Anterior cingulate cortex (tissue), 58 donors: ENCODE measurements around the gene VPS52.
A peak's percentile ranks its signal among the peaks of the same experiment; 100 is the strongest.
"Not testable (repeated sequence)": the region's sequence is repeated elsewhere in the genome, so short reads cannot be mapped to it uniquely, and the experiment has no call there.

Experiments
- DNase-seq, 58 donors: peaks; one replicate each; lab custom pipeline; 2025; lab: John Stamatoyannopoulos, UW

VPS52 gene

DNA sequence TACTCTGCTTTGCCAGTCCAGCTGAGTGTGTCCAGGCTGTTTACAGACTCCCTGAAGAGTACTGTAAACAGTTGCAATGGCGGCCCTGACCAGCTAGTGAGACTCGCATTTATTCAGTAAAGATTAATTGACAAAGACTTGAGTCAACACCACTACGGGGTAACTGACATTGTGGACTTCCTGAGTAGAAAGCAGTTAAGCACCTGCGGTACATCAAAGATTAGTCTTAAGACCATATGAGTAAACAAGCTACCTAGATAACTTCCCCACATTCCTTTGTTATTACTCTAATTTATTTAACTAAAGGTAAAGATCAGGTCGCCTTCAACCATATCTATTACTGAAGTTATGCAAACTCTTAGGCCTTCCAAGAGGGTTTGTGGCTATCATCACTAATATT lies 12.6 kb downstream of the VPS52 start:
- no peak for DNase-seq

DNA sequence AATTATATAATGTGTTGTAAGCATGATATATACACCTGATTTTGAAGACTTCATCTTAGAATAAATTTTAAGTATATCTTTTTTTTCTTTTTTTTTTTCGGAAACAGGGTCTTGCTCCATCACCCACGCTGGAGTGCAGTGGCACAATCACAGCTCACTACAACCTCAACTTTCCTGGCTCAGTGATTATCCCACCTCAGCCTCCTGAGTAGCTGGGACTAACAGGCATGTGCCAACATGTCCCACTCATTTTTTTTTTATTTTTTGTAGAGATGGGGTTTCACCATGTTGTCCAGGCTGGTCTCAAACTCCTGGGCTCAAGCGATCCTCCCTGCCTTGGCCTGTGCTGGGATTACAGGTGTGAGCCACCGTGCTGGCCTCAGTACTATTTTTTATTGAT lies 17.1 kb downstream of the VPS52 start:
- no peak for DNase-seq

DNA sequence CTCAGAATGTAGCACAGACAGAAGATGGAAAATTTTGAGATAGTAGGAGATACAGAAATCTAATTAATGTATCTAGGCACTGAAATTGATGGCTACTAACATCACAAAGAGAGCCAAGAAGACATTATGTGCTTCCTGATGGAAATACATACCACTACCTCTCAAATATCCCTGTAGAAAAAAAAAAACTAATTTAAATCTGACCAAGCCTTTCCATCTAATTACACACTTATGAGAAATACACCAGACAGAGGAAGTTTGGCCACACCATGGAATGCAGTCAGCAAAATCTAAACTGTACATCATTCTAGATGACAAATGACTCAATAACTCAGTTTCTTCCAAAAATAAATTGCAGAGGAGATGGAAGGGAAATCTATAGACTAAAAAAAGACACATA lies 18.9 kb downstream of the VPS52 start:
- no peak for DNase-seq

DNA sequence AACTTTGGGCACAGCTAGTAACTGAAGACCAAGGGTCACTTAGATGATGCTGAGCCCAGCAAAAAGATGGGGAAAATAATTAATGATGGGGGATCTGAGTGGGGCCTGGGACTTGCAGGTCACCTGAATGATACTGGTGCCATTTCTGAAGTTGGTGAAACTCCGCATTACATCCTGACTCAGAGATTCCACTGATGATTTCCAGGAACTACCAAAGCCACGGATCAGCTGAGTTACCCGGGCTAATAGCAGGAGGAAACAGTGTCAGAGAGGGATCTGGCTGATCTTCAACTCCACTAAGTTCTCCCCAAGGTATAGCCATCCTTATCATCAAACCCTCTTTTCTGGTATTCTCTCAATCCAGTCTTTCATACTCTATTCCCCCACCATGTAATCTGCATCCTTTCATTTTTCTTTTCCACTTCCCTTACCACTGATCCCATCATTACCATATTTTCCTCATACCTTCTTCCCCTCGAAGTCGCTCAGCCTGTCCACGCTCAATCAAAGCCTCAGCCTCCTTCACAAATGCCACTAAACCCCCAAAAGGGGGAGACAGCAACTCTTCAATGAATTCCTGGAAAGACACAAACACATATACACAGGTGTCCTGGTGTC lies 20.2 kb downstream of the VPS52 start:
- no peak for DNase-seq

DNA sequence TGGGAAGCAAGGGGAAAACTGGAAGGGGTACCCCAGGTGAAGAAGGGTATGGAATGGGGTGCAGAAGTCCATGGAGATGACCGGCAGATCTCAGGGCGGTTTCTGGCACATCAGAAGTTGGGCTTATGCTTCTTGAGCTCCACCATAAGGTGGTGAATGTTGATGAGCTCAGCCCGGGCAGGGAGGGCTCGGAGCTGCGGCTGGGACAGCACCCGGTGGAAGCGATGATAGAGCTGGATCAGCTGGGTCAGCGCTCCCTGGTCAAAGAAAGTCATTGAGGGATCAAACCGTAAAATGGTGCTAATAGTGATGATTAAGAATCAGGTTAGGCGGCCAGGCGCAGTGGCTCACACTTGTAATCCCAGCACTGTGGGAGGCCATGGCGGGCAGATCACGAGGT lies 20.9 kb downstream of the VPS52 start:
- DNase-seq, result no peak

DNA sequence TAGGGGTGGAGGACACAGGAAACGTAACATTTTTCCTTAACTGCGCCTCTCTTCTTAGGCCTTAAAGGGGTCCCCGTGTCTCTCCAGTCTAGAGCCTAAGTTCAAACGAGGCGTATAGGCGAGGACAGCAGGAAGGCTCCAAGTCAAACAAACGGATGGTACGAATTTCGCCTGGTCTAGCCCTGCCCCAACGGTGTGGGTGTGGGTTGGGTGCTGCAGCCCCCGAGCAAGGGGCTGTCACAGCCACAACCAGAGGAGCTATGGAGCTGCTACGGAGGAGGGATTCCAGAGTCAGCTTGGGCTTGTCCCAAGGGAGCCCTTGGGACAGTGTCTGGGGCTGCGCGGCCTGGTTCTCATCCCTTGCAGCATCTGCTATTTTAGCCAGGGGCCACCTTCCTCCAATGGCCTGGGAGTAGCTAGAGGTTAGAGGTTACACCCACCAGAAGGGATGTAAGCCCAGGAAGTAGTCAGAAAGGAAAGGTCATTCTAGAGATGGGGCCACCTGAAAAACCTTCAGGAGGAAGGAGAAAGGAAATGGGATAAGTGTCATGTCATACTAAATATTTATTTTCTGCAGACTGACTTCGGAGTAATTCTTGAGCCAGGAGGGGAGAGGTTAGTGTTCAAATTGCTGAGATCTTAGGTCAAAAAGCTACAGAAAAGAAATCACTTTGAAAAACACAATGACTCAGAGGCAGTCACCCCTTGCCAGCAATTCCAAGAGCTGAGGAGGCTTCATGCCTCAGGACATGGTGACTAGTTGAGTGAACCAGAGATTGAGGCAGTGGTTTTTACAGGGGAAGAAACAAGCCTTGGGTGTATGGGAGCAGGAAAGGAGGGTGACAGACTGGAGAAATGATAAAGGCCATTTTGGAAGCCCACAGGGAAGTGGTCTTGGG lies 21.7 kb downstream of the VPS52 start:
- peak in 3 of 58 donors; percentile 12 to 36 (median 21) for DNase-seq

DNA sequence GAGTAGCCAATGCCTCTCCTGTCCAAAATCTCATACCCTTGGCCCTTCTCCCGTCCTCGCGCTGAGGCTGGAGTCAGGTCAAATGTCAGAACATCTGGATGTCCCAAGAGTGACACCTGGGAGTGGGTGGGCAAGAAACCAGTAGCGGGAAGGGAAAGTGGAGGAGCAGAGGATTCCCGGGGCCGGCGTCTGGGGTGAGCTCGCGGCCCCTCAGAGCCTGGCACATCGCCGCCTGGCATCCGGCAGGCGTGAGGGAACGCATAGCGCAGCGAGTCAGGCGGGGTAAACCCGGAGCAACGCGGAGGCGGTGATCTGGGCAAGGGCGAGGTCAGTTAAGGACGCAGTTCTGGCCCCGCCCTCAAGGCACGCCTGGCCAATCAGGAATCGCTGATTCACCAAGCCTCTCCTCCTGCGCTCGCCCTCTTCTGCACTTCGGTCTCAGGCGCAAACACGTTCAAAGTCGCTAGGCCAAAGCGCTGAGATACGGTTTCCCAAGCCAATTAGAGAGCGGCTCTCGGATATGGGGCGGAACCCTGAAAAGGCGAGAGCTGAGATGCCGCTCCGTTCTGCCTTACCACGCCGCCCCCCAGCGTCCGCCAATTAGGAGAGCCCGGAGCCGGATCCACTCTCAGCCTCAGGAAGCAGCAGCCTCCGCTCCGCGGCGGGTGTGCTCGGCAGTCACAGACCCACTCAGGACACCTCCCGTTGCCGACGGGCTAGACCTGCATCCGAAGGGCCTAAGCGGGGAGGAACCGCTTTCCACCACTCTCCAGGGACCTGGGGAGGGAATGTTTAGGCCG lies 22.5 kb downstream of the VPS52 start:
- DNase-seq, result peak; percentile 60 to 99 (median 96)

DNA sequence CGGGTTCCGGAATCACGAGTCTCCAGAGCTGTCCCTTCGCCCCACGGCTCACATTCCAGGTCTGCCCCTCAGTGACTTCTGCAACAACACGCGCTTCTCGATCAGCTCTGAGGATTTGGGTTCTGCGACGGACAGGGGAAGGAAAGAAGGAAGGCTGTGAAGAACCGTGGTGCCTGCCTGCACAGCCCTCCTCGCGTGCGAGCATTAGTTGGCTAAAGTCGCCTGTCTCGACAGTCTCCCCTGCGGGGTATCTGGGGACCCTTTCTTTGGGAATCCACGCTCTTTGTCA lies 23.1 kb downstream of the VPS52 start:
- peak in 13 of 58 donors; percentile 46 to 80 (median 69) for DNase-seq

DNA sequence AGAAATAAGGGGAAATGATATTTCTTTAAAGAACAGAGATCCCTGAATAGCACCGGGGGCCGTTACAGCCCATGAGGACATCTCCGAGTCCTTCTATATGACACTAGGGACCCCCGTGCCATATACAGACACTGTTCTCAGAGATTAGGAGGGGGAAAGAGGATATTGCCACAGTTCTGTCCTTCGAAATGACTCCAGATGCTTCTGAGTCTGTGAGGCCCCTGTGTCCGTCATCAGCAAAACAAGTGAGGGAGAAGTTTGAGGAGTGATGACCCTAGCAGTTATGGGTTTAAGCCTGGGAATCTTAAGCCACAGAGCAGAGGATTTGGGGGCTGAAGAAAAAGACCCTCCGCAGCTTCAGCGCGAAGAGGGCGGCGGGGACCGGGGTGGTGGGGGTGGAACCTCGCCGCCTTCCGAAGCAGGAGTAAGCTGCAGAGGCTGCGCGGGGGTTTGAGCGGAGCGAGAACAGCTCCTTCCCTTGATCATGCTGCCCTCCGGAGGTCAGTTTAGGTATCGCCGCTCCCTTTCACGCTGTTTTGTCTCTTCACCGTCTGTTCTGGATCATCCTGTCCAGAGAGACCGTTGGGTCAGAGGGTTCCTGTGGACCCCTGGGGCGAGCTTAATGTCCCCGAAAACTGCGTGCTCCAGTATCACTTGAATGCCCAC lies 23.6 kb downstream of the VPS52 start:
- peak in 57 of 58 donors; percentile 50 to 92 (median 76) for DNase-seq

DNA sequence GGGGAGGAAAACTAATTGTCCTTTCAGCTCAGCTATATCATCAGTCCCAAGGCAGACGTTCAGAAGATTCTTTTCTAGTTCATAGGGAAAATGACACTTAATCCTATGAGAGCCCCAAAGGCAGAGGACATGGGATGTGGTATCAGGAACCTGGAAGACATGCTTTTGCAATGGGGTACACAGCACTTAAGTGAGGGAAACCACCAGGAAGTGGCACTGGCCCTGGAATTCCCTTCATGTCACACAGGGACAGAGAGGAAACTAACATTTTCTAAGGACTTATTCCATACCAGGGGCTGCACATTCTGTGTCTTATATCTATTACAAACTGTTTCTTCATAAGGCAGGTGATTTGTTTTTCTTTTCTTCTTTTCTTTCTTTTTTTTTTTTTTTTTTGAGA lies 28.2 kb downstream of the VPS52 start:
- DNase-seq, result no peak

DNA sequence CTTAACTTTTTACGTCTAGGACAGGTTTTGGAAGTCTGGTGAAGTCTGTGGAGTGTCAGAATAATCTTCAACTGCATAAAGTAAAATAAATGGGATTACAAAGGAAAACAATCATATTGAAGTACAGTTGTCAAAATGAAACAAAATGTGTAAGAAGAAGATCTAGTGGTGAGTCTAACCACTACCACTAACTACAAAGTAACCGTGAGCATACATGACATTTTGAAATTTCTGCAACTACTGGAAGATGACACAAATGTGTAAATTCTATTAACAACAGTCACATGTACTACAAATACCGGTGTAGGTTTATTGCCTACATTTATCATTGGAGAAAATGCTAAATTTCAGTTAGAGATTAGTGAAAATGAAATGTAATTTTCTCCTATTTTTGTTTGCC lies 29.7 kb downstream of the VPS52 start:
- DNase-seq, result no peak

DNA sequence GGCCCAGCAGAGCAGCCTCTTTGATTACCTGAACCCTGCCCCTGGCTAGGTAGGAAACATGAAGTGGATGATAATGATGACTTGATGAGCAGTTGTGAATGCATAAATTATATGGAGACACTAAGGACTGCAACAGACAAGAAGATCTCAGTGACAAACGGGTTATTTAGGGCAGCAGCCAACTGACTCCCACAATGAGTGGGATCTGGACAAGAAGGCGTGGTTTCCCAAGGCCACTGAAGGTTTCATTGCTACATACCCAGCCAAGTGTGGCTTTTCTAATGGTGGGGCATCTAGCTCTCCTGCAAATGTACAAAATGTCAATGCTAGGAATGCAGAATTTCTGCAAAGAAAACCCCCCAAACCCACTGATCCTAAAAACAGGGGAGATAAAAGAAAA lies 33.9 kb downstream of the VPS52 start:
- no peak for DNase-seq

DNA sequence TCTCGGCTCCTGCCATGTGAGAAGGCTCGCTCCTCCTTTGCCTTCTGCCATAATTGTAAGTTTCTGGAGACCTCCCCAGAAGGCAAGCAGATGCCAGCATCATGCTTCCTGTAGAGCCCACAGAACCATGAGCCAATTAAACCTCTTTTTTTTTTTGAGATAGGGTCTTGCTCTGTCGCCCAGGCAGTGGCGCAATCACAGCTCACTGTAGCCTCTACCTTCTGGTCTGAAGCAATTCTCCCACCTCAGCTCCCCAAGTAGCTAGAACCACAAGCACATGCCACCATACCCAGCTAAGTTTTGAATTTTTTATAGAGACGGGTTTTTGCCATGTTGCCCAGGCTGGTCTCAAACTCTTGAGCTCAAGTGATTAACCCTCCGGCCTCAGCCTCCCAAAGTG lies 34.8 kb downstream of the VPS52 start:
- no peak for DNase-seq

DNA sequence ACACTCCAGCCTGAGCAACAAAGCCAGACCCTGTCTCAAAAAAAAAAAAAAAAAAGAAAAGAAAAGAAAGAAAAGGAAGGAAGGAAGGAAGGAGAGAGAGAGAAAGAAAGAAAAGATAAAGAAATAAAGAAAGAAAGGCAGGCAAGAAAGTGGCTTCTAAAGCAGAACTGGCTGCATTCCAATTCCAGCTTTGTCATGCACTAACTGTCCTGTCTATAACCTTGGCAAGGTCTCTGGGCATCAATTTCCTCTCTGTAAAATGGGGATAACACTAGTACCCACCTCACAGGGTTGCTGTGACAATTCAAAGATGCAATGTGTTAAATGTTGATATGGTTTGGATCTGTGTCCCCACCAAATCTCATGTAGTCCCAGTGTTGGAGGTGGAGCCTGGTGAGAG lies 35.3 kb downstream of the VPS52 start:
- no peak for DNase-seq

DNA sequence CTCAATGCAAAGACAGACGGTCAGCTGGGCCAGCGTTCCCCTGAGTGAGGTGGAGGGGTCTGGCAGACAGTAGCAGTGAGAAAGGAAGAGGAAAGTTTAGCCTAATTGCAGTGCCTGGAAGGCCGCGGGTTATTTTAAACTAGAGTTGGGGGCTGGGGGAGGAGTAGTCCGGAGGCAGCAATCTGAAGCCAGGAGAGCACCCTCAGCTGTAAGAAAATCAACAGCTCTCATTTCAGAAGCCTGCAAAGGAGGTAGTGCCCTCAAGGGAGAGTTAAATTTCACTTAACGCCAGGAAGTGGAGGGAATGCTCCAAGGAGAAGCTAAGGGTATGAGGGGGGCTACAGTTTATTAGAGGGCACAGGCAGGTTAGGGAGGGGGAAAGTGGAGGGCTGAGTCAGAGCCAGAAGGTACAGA lies 36.4 kb downstream of the VPS52 start:
- no peak for DNase-seq

DNA sequence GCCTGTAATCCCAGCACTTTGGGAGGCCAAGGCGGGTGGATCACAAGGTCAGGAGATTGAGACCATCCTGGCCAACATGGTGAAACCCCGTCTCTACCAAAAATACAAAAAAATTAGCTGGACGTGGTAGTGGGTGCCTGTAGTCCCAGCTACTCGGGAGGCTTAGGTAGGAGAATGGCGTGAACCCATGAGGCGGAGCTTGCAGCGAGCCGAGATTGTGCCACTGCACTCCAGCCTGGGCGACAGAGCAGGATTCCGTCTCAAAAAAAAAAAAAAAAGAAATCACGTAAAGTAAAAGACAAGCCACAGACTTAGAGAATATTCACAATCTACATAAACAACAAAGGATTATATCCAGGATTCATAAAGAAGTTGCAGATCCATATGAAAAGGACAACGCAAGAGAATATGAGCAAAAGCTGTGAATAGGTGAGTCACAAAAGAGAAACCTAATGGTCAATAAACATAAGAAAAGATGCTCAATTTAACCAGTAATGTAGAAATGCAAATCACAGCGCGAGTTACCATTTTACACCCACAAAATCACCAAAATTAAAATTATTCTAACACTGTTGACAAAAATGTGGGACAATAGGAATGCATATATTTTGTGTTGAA lies 45.1 kb downstream of the VPS52 start:
- not testable (repeated sequence) for DNase-seq

DNA sequence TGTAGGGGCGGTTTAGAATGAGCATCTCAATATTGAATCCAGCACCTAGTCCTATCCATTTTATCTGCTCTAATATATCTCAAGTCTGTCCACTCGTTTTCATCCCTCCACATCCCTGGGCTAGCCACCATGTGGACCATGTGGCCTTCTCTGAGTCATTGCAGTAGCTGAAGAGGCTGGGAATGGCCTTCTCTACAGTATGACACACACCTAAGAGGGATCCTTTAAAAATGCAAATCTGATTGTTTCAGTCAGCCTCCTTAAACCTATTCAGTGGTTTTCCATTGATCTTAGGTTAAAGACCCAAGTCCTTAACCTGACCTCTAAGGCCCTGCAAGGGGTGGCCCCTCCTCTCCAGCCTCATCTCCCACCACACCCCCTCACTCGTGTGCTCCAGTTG lies 54.0 kb downstream of the VPS52 start:
- DNase-seq, result no peak

DNA sequence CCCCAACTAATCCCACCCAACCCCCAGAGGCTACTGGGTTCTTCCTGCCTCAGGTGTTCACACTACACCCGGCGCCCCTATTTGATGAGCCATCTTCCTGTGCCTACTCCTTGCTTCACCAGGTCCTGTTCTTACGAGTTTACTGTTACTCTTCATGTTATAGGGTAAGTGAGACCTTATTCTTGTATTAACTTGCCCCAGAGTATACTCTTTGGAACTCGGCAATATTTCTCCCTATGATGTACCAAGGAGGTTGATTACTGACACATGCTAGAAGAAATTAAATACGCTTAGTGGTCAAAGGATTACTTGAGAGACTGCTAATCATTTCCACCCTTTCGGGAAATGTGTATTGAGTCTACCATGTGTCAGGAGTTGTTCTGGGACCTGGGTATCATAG lies 54.4 kb downstream of the VPS52 start:
- no peak for DNase-seq

DNA sequence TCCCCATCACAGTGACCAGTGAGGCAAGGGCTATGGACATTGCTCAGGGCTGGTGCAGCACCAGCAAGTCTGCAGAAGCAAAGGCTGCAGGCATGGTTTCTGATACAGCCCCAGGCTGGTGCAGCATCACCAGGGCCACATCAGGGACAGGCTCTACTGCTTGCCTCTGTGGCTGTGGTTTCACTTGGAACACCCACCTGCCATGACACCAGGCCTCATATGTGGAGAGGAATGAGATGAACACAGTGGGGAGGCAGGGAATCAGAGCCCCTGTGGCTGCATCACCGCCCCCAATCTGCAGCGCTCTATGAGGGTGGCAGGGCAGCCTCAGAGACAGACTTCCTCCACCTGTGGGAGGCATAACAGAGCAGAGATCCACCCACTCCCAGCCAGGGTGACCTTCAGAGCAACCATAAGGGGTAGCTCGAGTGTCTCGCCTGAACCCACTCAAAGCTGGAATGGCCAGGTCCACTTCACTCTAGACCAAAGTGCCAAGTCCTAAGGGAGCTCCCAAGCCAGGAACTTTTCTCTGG lies 55.5 kb downstream of the VPS52 start:
- DNase-seq, result no peak
